GM18517 (cell line): ENCODE measurements around the gene COL23A1.

Experiments
- ATAC-seq: cut with Tn5 transposase; IDR thresholded peaks from one replicate; pipeline ENCODE4 v1.9.1; 2021; ENCODE audit warnings: mild to moderate bottlenecking, moderate library complexity; ENCODE audit not compliant: unreplicated experiment

The COL23A1 gene

GRCh38 chr5:178350361-178351220 lies 239.6 kb downstream of the COL23A1 start:
- ATAC-seq, result no peak

- ATAC-seq, result no peak
These were observed 240.4 kb downstream of the COL23A1 start for GRCh38 chr5:178349625-178350353.

- ATAC-seq, result no peak
These were observed 241.1 kb downstream of the COL23A1 start for GRCh38 chr5:178349075-178349511.

- ATAC-seq, result no peak
These were observed 241.7 kb downstream of the COL23A1 start for GRCh38 chr5:178348356-178349074.

GRCh38 chr5:178347956-178348355 lies 242.2 kb downstream of the COL23A1 start:
- no peak for ATAC-seq

- ATAC-seq, result no peak
These were observed 243.4 kb downstream of the COL23A1 start for GRCh38 chr5:178346607-178347334.

- no peak for ATAC-seq
These were observed 246.9 kb downstream of the COL23A1 start for GRCh38 chr5:178343306-178343705.

GRCh38 chr5:178341851-178342140 lies 248.4 kb downstream of the COL23A1 start:
- ATAC-seq, result no peak

GRCh38 chr5:178341091-178341850 lies 248.9 kb downstream of the COL23A1 start:
- ATAC-seq, result no peak

GRCh38 chr5:178340637-178341036 lies 249.6 kb downstream of the COL23A1 start:
- no peak for ATAC-seq

- ATAC-seq, result no peak
These were observed 250.0 kb downstream of the COL23A1 start for GRCh38 chr5:178340187-178340586.

- no peak for ATAC-seq
These were observed 250.9 kb downstream of the COL23A1 start for GRCh38 chr5:178339272-178339671.

- no peak for ATAC-seq
These were observed 251.4 kb downstream of the COL23A1 start for GRCh38 chr5:178338750-178339144.

GRCh38 chr5:178338126-178338749 lies 252.0 kb downstream of the COL23A1 start:
- no peak for ATAC-seq

GRCh38 chr5:178337334-178337741 lies 252.9 kb downstream of the COL23A1 start:
- ATAC-seq, result no peak

- no peak for ATAC-seq
These were observed 253.3 kb downstream of the COL23A1 start for GRCh38 chr5:178336889-178337288.

- ATAC-seq, result no peak
These were observed 254.7 kb downstream of the COL23A1 start for GRCh38 chr5:178335302-178336030.

GRCh38 chr5:178334861-178335260 lies 255.3 kb downstream of the COL23A1 start:
- ATAC-seq, result no peak
